OCI-LY1 (cell line): ENCODE results near the gene RAI14.

Experiments used
- EZH2 ChIP-seq: fragments of 200-600 bp; sonication (generic), shearing (Covaris generic); IDR thresholded peaks from 2 replicates; pipeline ENCODE4 v1.8.0; 2017; ENCODE audit warnings: borderline replicate concordance, mixed run types, mild to moderate bottlenecking, antibody characterized with exemption, low read length, moderate library complexity, mixed read lengths
- TF ChIP-seq, protein P1 (sequence below): fragments of 200-600 bp; sonication (generic), shearing (Covaris generic); IDR thresholded peaks from 2 replicates; pipeline ENCODE4 v1.5.1; 2017; ENCODE audit warnings: mild to moderate bottlenecking, antibody characterized with exemption, low read length, moderate library complexity, mixed read lengths

DNA sequence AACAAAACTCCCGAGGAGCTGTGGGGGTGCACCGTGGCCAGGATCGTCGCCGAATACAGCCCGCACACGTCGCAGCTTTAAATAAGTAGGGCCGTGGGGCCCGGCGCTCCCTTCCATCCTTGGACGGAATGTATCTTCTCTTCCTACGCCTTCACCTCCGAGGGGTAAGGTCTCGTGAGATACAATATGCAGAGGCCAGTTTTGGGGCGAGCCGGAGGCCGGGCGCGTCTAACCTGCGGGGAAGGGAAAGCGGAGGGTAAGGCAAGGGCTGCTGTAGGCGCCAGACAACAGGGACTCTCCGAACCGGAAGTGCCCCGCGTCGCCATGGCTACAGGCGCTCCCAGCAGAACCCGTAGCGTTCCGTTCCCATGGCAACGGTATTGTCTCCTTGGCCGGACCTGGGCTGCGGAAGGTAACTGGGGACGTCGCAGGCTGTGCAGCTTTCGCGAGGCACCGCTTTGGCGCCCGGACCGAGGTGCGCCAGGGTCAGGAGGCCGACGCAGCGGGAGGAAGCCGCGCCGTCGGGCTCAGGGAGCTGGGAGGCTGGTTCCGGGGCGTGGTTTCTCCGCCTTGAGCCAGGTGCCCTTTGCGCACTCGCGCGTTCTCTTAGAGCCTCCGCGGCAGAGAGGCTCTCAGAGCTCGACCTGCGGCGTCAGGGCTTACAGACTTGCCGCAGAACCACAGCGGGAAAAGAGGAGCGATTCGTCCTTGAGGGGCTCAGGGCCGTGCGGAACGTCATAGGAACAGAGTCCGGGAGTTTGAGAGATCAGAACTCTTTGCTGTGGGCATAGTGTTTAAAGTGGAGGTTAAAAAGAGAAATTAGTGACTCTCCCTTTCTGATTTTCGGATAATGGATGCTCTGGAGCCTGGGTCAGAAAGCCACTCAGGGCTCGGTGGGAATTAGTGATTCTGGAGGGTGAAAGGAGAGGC is 182.9 kb downstream of the RAI14 start, which contains the start of gene TTC23L:
- TF ChIP-seq, protein P1, sequence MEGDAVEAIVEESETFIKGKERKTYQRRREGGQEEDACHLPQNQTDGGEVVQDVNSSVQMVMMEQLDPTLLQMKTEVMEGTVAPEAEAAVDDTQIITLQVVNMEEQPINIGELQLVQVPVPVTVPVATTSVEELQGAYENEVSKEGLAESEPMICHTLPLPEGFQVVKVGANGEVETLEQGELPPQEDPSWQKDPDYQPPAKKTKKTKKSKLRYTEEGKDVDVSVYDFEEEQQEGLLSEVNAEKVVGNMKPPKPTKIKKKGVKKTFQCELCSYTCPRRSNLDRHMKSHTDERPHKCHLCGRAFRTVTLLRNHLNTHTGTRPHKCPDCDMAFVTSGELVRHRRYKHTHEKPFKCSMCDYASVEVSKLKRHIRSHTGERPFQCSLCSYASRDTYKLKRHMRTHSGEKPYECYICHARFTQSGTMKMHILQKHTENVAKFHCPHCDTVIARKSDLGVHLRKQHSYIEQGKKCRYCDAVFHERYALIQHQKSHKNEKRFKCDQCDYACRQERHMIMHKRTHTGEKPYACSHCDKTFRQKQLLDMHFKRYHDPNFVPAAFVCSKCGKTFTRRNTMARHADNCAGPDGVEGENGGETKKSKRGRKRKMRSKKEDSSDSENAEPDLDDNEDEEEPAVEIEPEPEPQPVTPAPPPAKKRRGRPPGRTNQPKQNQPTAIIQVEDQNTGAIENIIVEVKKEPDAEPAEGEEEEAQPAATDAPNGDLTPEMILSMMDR: no peak
- TF ChIP-seq EZH2: no peak
